Measurements from ENCODE around the gene SLC5A3.
A peak's percentile ranks its signal among the peaks of the same experiment; 100 is the strongest.

Gene SLC5A3

GRCh38 chr21:34086887-34087306, 13.5 kb downstream of the SLC5A3 start:
- H3K23ac ChIP-seq (ENCODE audit: low read length), result no peak overlapping the region
- H4K5ac ChIP-seq (ENCODE audit: low read length), result no peak overlapping the region
- no peaks in the 10 kb centered on the region for H3K27me3 ChIP-seq (ENCODE audit: insufficient read depth, low read length, poor library complexity)
- H4K8ac ChIP-seq (ENCODE audit: low read depth, low read length), result no peak overlapping the region
- H3K56ac ChIP-seq (ENCODE audit: low read length), result no peak overlapping the region
- no peak overlapping the region for H3K18ac ChIP-seq (ENCODE audit: low read length)
- no peak overlapping the region for H3K9ac ChIP-seq (ENCODE audit: low read length)
- WGBS (ENCODE audit: extremely low coverage, insufficient coverage, low lambda C conversion rate), result no CpG with 5 or more reads among the region's 5 CpGs
- H2AK5ac ChIP-seq (ENCODE audit: low read length), result no peak overlapping the region
- no peak overlapping the region for H3K4me3 ChIP-seq (ENCODE audit: low read length)
- H3K4ac ChIP-seq (ENCODE audit: low read depth, low read length), result no peak overlapping the region
- no peak overlapping the region for H2BK15ac ChIP-seq (replicated peaks; ENCODE audit: low read depth)
- H3K4me1 ChIP-seq (ENCODE audit: control insufficient read depth, low read depth, low read length), result peaks cover 9% of the 10 kb centered on the region
- no peak for DNase-seq
- H3K4me2 ChIP-seq (ENCODE audit: low read length), result no peak overlapping the region
- H2BK5ac ChIP-seq (ENCODE audit: low read length), result no peak overlapping the region
- H3K79me1 ChIP-seq (ENCODE audit: low read length), result peaks cover 28% of the 10 kb centered on the region
- H3K79me2 ChIP-seq (ENCODE audit: control insufficient read depth, insufficient read depth, low read length), result peaks cover 74% of the 10 kb centered on the region
- H3K36me3 ChIP-seq (ENCODE audit: control insufficient read depth, insufficient read depth, low read length), result no peaks in the 10 kb centered on the region
- H2BK120ac ChIP-seq (ENCODE audit: low read depth, low read length), result no peak overlapping the region
- no peak overlapping the region for H3K27ac ChIP-seq (ENCODE audit: low read depth, low read length)

GRCh38 chr21:34088752-34089151, 15.4 kb downstream of the SLC5A3 start:
- no peak overlapping the region for H3K4me3 ChIP-seq (ENCODE audit: low read length)
- no peaks in the 10 kb centered on the region for H3K36me3 ChIP-seq (ENCODE audit: control insufficient read depth, insufficient read depth, low read length)
- no CpG with 5 or more reads among the region's 3 CpGs for WGBS (ENCODE audit: extremely low coverage, insufficient coverage, low lambda C conversion rate)
- H4K5ac ChIP-seq (ENCODE audit: low read length), result no peak overlapping the region
- no peak overlapping the region for H3K23ac ChIP-seq (ENCODE audit: low read length)
- H2AK5ac ChIP-seq (ENCODE audit: low read length), result no peak overlapping the region
- H3K27me3 ChIP-seq (ENCODE audit: insufficient read depth, low read length, poor library complexity), result no peaks in the 10 kb centered on the region
- no peak overlapping the region for H4K8ac ChIP-seq (ENCODE audit: low read depth, low read length)
- H3K4me2 ChIP-seq (ENCODE audit: low read length), result no peak overlapping the region
- H3K9ac ChIP-seq (ENCODE audit: low read length), result no peak overlapping the region
- no peak overlapping the region for H2BK15ac ChIP-seq (replicated peaks; ENCODE audit: low read depth)
- peaks cover 67% of the 10 kb centered on the region for H3K79me2 ChIP-seq (ENCODE audit: control insufficient read depth, insufficient read depth, low read length)
- no peak for DNase-seq
- no peak overlapping the region for H3K56ac ChIP-seq (ENCODE audit: low read length)
- H3K18ac ChIP-seq (ENCODE audit: low read length), result no peak overlapping the region
- H2BK120ac ChIP-seq (ENCODE audit: low read depth, low read length), result no peak overlapping the region
- peaks cover 22% of the 10 kb centered on the region for H3K79me1 ChIP-seq (ENCODE audit: low read length)
- H3K4ac ChIP-seq (ENCODE audit: low read depth, low read length), result no peak overlapping the region
- H3K27ac ChIP-seq (ENCODE audit: low read depth, low read length), result no peak overlapping the region
- peaks cover 6% of the 10 kb centered on the region for H3K4me1 ChIP-seq (ENCODE audit: control insufficient read depth, low read depth, low read length)
- H2BK5ac ChIP-seq (ENCODE audit: low read length), result no peak overlapping the region

GRCh38 chr21:34091032-34091431, 17.7 kb downstream of the SLC5A3 start:
- Histone ChIP-seq H3K79me1 (ENCODE audit: low read length) (peaks cover 33% of the 10 kb centered on the region), H3K56ac (ENCODE audit: low read length) (no peak overlapping the region), H4K5ac (ENCODE audit: low read length) (no peak overlapping the region), H3K4me3 (ENCODE audit: low read length) (no peak overlapping the region), H3K79me2 (ENCODE audit: control insufficient read depth, insufficient read depth, low read length) (peaks cover 72% of the 10 kb centered on the region), H2BK5ac (ENCODE audit: low read length) (no peak overlapping the region), H3K4me2 (ENCODE audit: low read length) (no peak overlapping the region), H3K9ac (ENCODE audit: low read length) (no peak overlapping the region), H3K23ac (ENCODE audit: low read length) (no peak overlapping the region), H3K18ac (ENCODE audit: low read length) (no peak overlapping the region), H2BK120ac (ENCODE audit: low read depth, low read length) (no peak overlapping the region), H3K4ac (ENCODE audit: low read depth, low read length) (no peak overlapping the region), H3K36me3 (ENCODE audit: control insufficient read depth, insufficient read depth, low read length) (peaks cover 3% of the 10 kb centered on the region), H3K4me1 (ENCODE audit: control insufficient read depth, low read depth, low read length) (peaks cover 6% of the 10 kb centered on the region), H4K8ac (ENCODE audit: low read depth, low read length) (no peak overlapping the region), H3K27me3 (ENCODE audit: insufficient read depth, low read length, poor library complexity) (no peaks in the 10 kb centered on the region), H2AK5ac (ENCODE audit: low read length) (no peak overlapping the region), H3K27ac (ENCODE audit: low read depth, low read length) (no peak overlapping the region), H2BK15ac (replicated peaks; ENCODE audit: low read depth) (no peak overlapping the region)
- WGBS (ENCODE audit: extremely low coverage, insufficient coverage, low lambda C conversion rate), result no CpG with 5 or more reads among the region's 4 CpGs
- no peak for DNase-seq

GRCh38 chr21:34091607-34092006, 18.2 kb downstream of the SLC5A3 start:
- Histone ChIP-seq H4K5ac (ENCODE audit: low read length) (no peak overlapping the region), H3K79me1 (ENCODE audit: low read length) (peaks cover 35% of the 10 kb centered on the region), H2BK15ac (replicated peaks; ENCODE audit: low read depth) (no peak overlapping the region), H3K27me3 (ENCODE audit: insufficient read depth, low read length, poor library complexity) (no peaks in the 10 kb centered on the region), H3K79me2 (ENCODE audit: control insufficient read depth, insufficient read depth, low read length) (peaks cover 71% of the 10 kb centered on the region), H3K23ac (ENCODE audit: low read length) (no peak overlapping the region), H3K9ac (ENCODE audit: low read length) (no peak overlapping the region), H4K8ac (ENCODE audit: low read depth, low read length) (no peak overlapping the region), H3K4me3 (ENCODE audit: low read length) (no peak overlapping the region), H3K27ac (ENCODE audit: low read depth, low read length) (no peak overlapping the region), H3K18ac (ENCODE audit: low read length) (no peak overlapping the region), H3K4me2 (ENCODE audit: low read length) (no peak overlapping the region), H2AK5ac (ENCODE audit: low read length) (no peak overlapping the region), H3K4ac (ENCODE audit: low read depth, low read length) (no peak overlapping the region), H3K4me1 (ENCODE audit: control insufficient read depth, low read depth, low read length) (peaks cover 6% of the 10 kb centered on the region), H3K56ac (ENCODE audit: low read length) (no peak overlapping the region), H2BK5ac (ENCODE audit: low read length) (no peak overlapping the region), H3K36me3 (ENCODE audit: control insufficient read depth, insufficient read depth, low read length) (peaks cover 3% of the 10 kb centered on the region), H2BK120ac (ENCODE audit: low read depth, low read length) (no peak overlapping the region)
- WGBS (ENCODE audit: extremely low coverage, insufficient coverage, low lambda C conversion rate), result no CpG with 5 or more reads among the region's 2 CpGs
- peak; percentile 26 for DNase-seq

GRCh38 chr21:34092262-34092921, 19.0 kb downstream of the SLC5A3 start:
- Histone ChIP-seq H3K4ac (ENCODE audit: low read depth, low read length) (no peak overlapping the region), H2AK5ac (ENCODE audit: low read length) (no peak overlapping the region), H3K4me3 (ENCODE audit: low read length) (no peak overlapping the region), H3K9ac (ENCODE audit: low read length) (no peak overlapping the region), H4K5ac (ENCODE audit: low read length) (no peak overlapping the region), H3K36me3 (ENCODE audit: control insufficient read depth, insufficient read depth, low read length) (peaks cover 5% of the 10 kb centered on the region), H3K79me2 (ENCODE audit: control insufficient read depth, insufficient read depth, low read length) (peaks cover 68% of the 10 kb centered on the region), H3K27me3 (ENCODE audit: insufficient read depth, low read length, poor library complexity) (no peaks in the 10 kb centered on the region), H3K27ac (ENCODE audit: low read depth, low read length) (no peak overlapping the region), H3K56ac (ENCODE audit: low read length) (no peak overlapping the region), H3K18ac (ENCODE audit: low read length) (no peak overlapping the region), H2BK15ac (replicated peaks; ENCODE audit: low read depth) (no peak overlapping the region), H4K8ac (ENCODE audit: low read depth, low read length) (no peak overlapping the region), H2BK5ac (ENCODE audit: low read length) (no peak overlapping the region), H3K4me2 (ENCODE audit: low read length) (no peak overlapping the region), H2BK120ac (ENCODE audit: low read depth, low read length) (no peak overlapping the region), H3K79me1 (ENCODE audit: low read length) (peaks cover 33% of the 10 kb centered on the region), H3K4me1 (ENCODE audit: control insufficient read depth, low read depth, low read length) (peaks cover 2% of the 10 kb centered on the region), H3K23ac (ENCODE audit: low read length) (no peak overlapping the region)
- no peak for DNase-seq
- WGBS (ENCODE audit: extremely low coverage, insufficient coverage, low lambda C conversion rate), result no CpG with 5 or more reads among the region's 6 CpGs

- Histone ChIP-seq H3K18ac (ENCODE audit: low read length) (no peak overlapping the region), H3K56ac (ENCODE audit: low read length) (no peak overlapping the region), H3K4me3 (ENCODE audit: low read length) (no peak overlapping the region), H3K9ac (ENCODE audit: low read length) (no peak overlapping the region), H3K27ac (ENCODE audit: low read depth, low read length) (no peak overlapping the region), H4K8ac (ENCODE audit: low read depth, low read length) (no peak overlapping the region), H3K79me1 (ENCODE audit: low read length) (peaks cover 29% of the 10 kb centered on the region), H3K4me1 (ENCODE audit: control insufficient read depth, low read depth, low read length) (no peaks in the 10 kb centered on the region), H2BK120ac (ENCODE audit: low read depth, low read length) (no peak overlapping the region), H2AK5ac (ENCODE audit: low read length) (no peak overlapping the region), H3K4ac (ENCODE audit: low read depth, low read length) (no peak overlapping the region), H2BK15ac (replicated peaks; ENCODE audit: low read depth) (no peak overlapping the region), H3K4me2 (ENCODE audit: low read length) (no peak overlapping the region), H2BK5ac (ENCODE audit: low read length) (no peak overlapping the region), H3K27me3 (ENCODE audit: insufficient read depth, low read length, poor library complexity) (no peaks in the 10 kb centered on the region), H3K36me3 (ENCODE audit: control insufficient read depth, insufficient read depth, low read length) (peaks cover 5% of the 10 kb centered on the region), H3K79me2 (ENCODE audit: control insufficient read depth, insufficient read depth, low read length) (peaks cover 64% of the 10 kb centered on the region), H4K5ac (ENCODE audit: low read length) (no peak overlapping the region), H3K23ac (ENCODE audit: low read length) (no peak overlapping the region)
- WGBS (ENCODE audit: extremely low coverage, insufficient coverage, low lambda C conversion rate), result no CpG with 5 or more reads among the region's 3 CpGs
- DNase-seq, result no peak
Observed at GRCh38 chr21:34093083-34093482, 19.7 kb downstream of the SLC5A3 start.
